Cardiac muscle cell (in vitro differentiated cells and primary cell): ENCODE results near the gene CYB561A3. TPM values are rescaled to one million over a fixed set of nuclear protein-coding genes. Genes with fewer than 3 reads are reported as not detected.
A peak's percentile ranks its signal among the peaks of the same experiment; 100 is the strongest.

Experiments used
- DNase-seq, 2 donors: peaks; one replicate each; pipeline versions ENCODE4 v3.0.0 to v3.0.0-alpha.2; 2010 to 2017; ENCODE audit warnings: low read depth in 1 of 2, low spot score in 1 of 2
- H3K27ac ChIP-seq: fragments of 200-600 bp; sonication (generic); 2 replicates; pipeline ENCODE4 v1.5.1; 2016
- H3K27me3 ChIP-seq: fragments of 200-600 bp; sonication (generic); 2 replicates; pipeline ENCODE4 v1.6.0; 2016; ENCODE audit warnings: control low read depth
- H3K36me3 ChIP-seq: fragments of 200-600 bp; sonication (generic); 2 replicates; pipeline ENCODE4 v1.5.1; 2016; ENCODE audit warnings: control low read depth
- H3K4me1 ChIP-seq: fragments of 200-600 bp; sonication (generic); 2 replicates; pipeline ENCODE4 v1.8.1; 2017; ENCODE audit warnings: low read depth, mild to moderate bottlenecking, mixed run types
- H3K4me3 ChIP-seq: fragments of 200-600 bp; sonication (generic); 2 replicates; pipeline ENCODE4 v1.5.1; 2016; ENCODE audit warnings: mild to moderate bottlenecking
- H3K9me3 ChIP-seq: fragments of 200-600 bp; sonication (generic); 2 replicates; pipeline ENCODE4 v1.5.1; 2017; ENCODE audit warnings: low read depth, mild to moderate bottlenecking, control low read depth
- CTCF ChIP-seq: IDR thresholded peaks from 2 replicates; pipeline ENCODE4 v1.5.1; 2012; ENCODE audit warnings: low read depth, mild to moderate bottlenecking, low read length
- polyA plus RNA-seq: library from polyadenylated mRNA; unstranded; fragments of >200 nt; fragmentation: Nextera tagmentation; extraction: Ambion mirVana; gene quantifications from 2 replicates; pipeline ENCODE4 v1.2.1, GENCODE V29; 2016
- total RNA-seq: library from RNA; depleted of rRNA; stranded (reverse); fragments of >200 nt; gene quantifications from 2 replicates; pipeline ENCODE4 v1.2.3, GENCODE V29; 2016

Gene CYB561A3
- total and polyA plus RNA-seq, 2 experiments from 2014 or later, result 12.6 to 13.5 TPM

- H3K9me3 ChIP-seq, result no peaks in the 10 kb centered on the region
- H3K27ac ChIP-seq, result no peak overlapping the region
- no peak overlapping the region for H3K4me3 ChIP-seq
- no peaks in the 10 kb centered on the region for H3K27me3 ChIP-seq
- no peaks in the 10 kb centered on the region for H3K4me1 ChIP-seq
- H3K36me3 ChIP-seq, result peaks cover 56% of the 10 kb centered on the region
- DNase-seq, result no peak
- TF ChIP-seq CTCF, result no peak
Measured at GRCh38 chr11:61403658-61404057, 42.0 kb upstream of the CYB561A3 start.

GRCh38 chr11:61401573-61401972 is 39.9 kb upstream of the CYB561A3 start:
- Histone ChIP-seq H3K27ac (peak overlapping the region; percentile 47), H3K4me3 (no peak overlapping the region), H3K36me3 (peaks cover 46% of the 10 kb centered on the region), H3K4me1 (no peaks in the 10 kb centered on the region), H3K9me3 (no peaks in the 10 kb centered on the region), H3K27me3 (no peaks in the 10 kb centered on the region)
- no peak for DNase-seq
- TF ChIP-seq CTCF, result no peak

- Histone ChIP-seq H3K4me3 (no peak overlapping the region), H3K4me1 (no peaks in the 10 kb centered on the region), H3K9me3 (no peaks in the 10 kb centered on the region), H3K36me3 (peaks cover 43% of the 10 kb centered on the region), H3K27ac (peak overlapping the region; percentile 16), H3K27me3 (no peaks in the 10 kb centered on the region)
- no peak for DNase-seq
- TF ChIP-seq CTCF, result no peak
Measured at GRCh38 chr11:61401173-61401572, 39.5 kb upstream of the CYB561A3 start.

GRCh38 chr11:61392981-61393595 is 31.4 kb upstream of the CYB561A3 start:
- TF ChIP-seq CTCF, result peak; percentile 30
- peak overlapping the region; percentile 85 for H3K4me3 ChIP-seq
- no peaks in the 10 kb centered on the region for H3K27me3 ChIP-seq
- H3K4me1 ChIP-seq, result no peaks in the 10 kb centered on the region
- no peaks in the 10 kb centered on the region for H3K9me3 ChIP-seq
- H3K36me3 ChIP-seq, result peaks cover 10% of the 10 kb centered on the region
- DNase-seq, result peak; percentile 12 to 33
- H3K27ac ChIP-seq, result peak overlapping the region; percentile 75

GRCh38 chr11:61390161-61390560 is 28.5 kb upstream of the CYB561A3 start:
- H3K27me3 ChIP-seq, result no peaks in the 10 kb centered on the region
- no peak for DNase-seq

More at GRCh38 chr11:61390161-61390560, 28.5 kb upstream of the CYB561A3 start:
- Histone ChIP-seq H3K4me1 (no peaks in the 10 kb centered on the region), H3K9me3 (no peaks in the 10 kb centered on the region), H3K27ac (no peak overlapping the region), H3K36me3 (peaks cover 6% of the 10 kb centered on the region), H3K4me3 (no peak overlapping the region)
- TF ChIP-seq CTCF, result no peak
